ENCODE measurements around the gene UQCRFS1. TPM values are rescaled to one million over a fixed set of nuclear protein-coding genes. Genes with fewer than 3 reads are reported as not detected.

Gene UQCRFS1
- total RNA-seq, 4 donors from 2014 or later = 25.4 to 37.5 (median 32.9) TPM

- no peak for TF ChIP-seq CTCF (IDR thresholded peaks at IDR 0.05)
- DNase-seq (ENCODE audit: low spot score) (no peak), ATAC-seq (ENCODE audit: low FRiP score) (no peak)
Observed at GRCh38 chr19:29187676-29188075, 25.3 kb downstream of the UQCRFS1 start.

- no peak for ATAC-seq (ENCODE audit: low FRiP score)
- DNase-seq (ENCODE audit: low spot score) = no peak
- no peak for TF ChIP-seq CTCF (IDR thresholded peaks at IDR 0.05)
Observed at GRCh38 chr19:29185427-29185826, 27.5 kb downstream of the UQCRFS1 start.

GRCh38 chr19:29176981-29177754, 35.8 kb downstream of the UQCRFS1 start:
- ATAC-seq (ENCODE audit: low FRiP score) (no peak), DNase-seq (ENCODE audit: low spot score) (no peak)
- no peak for TF ChIP-seq CTCF (IDR thresholded peaks at IDR 0.05)

- no peak for TF ChIP-seq CTCF (IDR thresholded peaks at IDR 0.05)
- ATAC-seq (ENCODE audit: low FRiP score) = no peak
- DNase-seq (ENCODE audit: low spot score) = no peak
Observed at GRCh38 chr19:29173896-29174295, 39.1 kb downstream of the UQCRFS1 start.

GRCh38 chr19:29172302-29172701, 40.6 kb downstream of the UQCRFS1 start:
- ATAC-seq (ENCODE audit: low FRiP score) = no peak
- no peak for TF ChIP-seq CTCF (IDR thresholded peaks at IDR 0.05)
- no peak for DNase-seq (ENCODE audit: low spot score)

GRCh38 chr19:29171525-29171924, 41.4 kb downstream of the UQCRFS1 start:
- no peak for TF ChIP-seq CTCF (IDR thresholded peaks at IDR 0.05)
- ATAC-seq (ENCODE audit: low FRiP score) (no peak), DNase-seq (ENCODE audit: low spot score) (no peak)

- DNase-seq (ENCODE audit: low spot score) = no peak
Observed at GRCh38 chr19:29170554-29170953, 42.4 kb downstream of the UQCRFS1 start.

More at GRCh38 chr19:29170554-29170953, 42.4 kb downstream of the UQCRFS1 start:
- no peak for ATAC-seq (ENCODE audit: low FRiP score)
- TF ChIP-seq CTCF (IDR thresholded peaks at IDR 0.05) = no peak

All from omental fat pad (tissue), 4 donors.